Stimulated activated CD4-positive, alpha-beta T cell treated with anti-CD3 and anti-CD28 coated beads, Interleukin-1b, Interleukin-23, amount 100 ng/mL, for 48 hours (primary cell): ENCODE measurements around the gene KNTC1.
"Not testable (repeated sequence)": the region's sequence is repeated elsewhere in the genome, so short reads cannot be mapped to it uniquely, and the experiment has no call there.

Source experiments
- DNase-seq: peaks from one replicate; pipeline ENCODE4 v3.0.0-alpha.2; 2020

KNTC1 gene

GRCh38 chr12:122526683-122527477 lies at the start of gene KNTC1, which contains the start of gene RSRC2:
Gene KNTC1 (plus strand): TSS chr12:122527249. CDS start chr12:122530064, 2,815 bp downstream.
Gene RSRC2 (minus strand): TSS chr12:122526936. CDS start chr12:122526853, 83 bp downstream.
- peak; percentile 99 for DNase-seq

- no peak for DNase-seq
These were observed 46.3 kb upstream of the KNTC1 start for GRCh38 chr12:122480753-122481152.

- DNase-seq = no peak
These were observed 45.2 kb upstream of the KNTC1 start for GRCh38 chr12:122481861-122482260.

- DNase-seq = no peak
These were observed 43.1 kb upstream of the KNTC1 start for GRCh38 chr12:122483969-122484368.

- DNase-seq = not testable (repeated sequence)
These were observed 42.7 kb upstream of the KNTC1 start for GRCh38 chr12:122484385-122484784.

- not testable (repeated sequence) for DNase-seq
These were observed 40.7 kb upstream of the KNTC1 start for GRCh38 chr12:122486360-122486759.

GRCh38 chr12:122486805-122487426 lies 40.1 kb upstream of the KNTC1 start:
- DNase-seq = no peak

- DNase-seq = not testable (repeated sequence)
These were observed 39.2 kb upstream of the KNTC1 start for GRCh38 chr12:122487807-122488206.

- no peak for DNase-seq
These were observed 38.0 kb upstream of the KNTC1 start for GRCh38 chr12:122489038-122489437.

GRCh38 chr12:122491991-122492390 lies 35.1 kb upstream of the KNTC1 start:
- no peak for DNase-seq

- not testable (repeated sequence) for DNase-seq
These were observed 33.8 kb upstream of the KNTC1 start for GRCh38 chr12:122493222-122493621.

- DNase-seq = no peak
These were observed 31.8 kb upstream of the KNTC1 start for GRCh38 chr12:122495258-122495657.

GRCh38 chr12:122499991-122500684 lies 26.9 kb upstream of the KNTC1 start:
- peak; percentile 36 for DNase-seq

- peak; percentile 97 for DNase-seq
These were observed 26.2 kb upstream of the KNTC1 start, which contains the start of gene ZCCHC8 for GRCh38 chr12:122500685-122501488. Gene ZCCHC8 (minus strand): TSS chr12:122500932. CDS start chr12:122500840, 92 bp downstream.

- DNase-seq = no peak
These were observed 25.5 kb upstream of the KNTC1 start for GRCh38 chr12:122501489-122501989.

GRCh38 chr12:122503147-122503751 lies 23.8 kb upstream of the KNTC1 start:
- no peak for DNase-seq

- no peak for DNase-seq
These were observed 23.1 kb upstream of the KNTC1 start for GRCh38 chr12:122503783-122504590.

- DNase-seq = no peak
These were observed 21.5 kb upstream of the KNTC1 start for GRCh38 chr12:122505419-122506051.

GRCh38 chr12:122506393-122506938 lies 20.6 kb upstream of the KNTC1 start:
- no peak for DNase-seq

GRCh38 chr12:122508163-122508562 lies 18.9 kb upstream of the KNTC1 start:
- DNase-seq = no peak
